Kidney tubule cell (primary cell): ENCODE results near the gene LRRC56.

ENCODE experiments used
- DNase-seq: peaks from one replicate; pipeline ENCODE4 v3.0.0-alpha.2; 2018; ENCODE audit warnings: low spot score

LRRC56 gene

GRCh38 chr11:598005-598680 lies 60.8 kb downstream of the LRRC56 start:
- no peak for DNase-seq

- DNase-seq: no peak
Measured at GRCh38 chr11:601573-602245, 64.4 kb downstream of the LRRC56 start.

GRCh38 chr11:603154-603553 lies 65.8 kb downstream of the LRRC56 start:
- DNase-seq: no peak
